HG03175 (cell line): ENCODE results near the gene TIMM50.
"Not testable (repeated sequence)": the region's sequence is repeated elsewhere in the genome, so short reads cannot be mapped to it uniquely, and the experiment has no call there.

Source experiments
- ATAC-seq: cut with Tn5 transposase; IDR thresholded peaks from one replicate; pipeline ENCODE4 v1.9.1; 2021; ENCODE audit warnings: mild to moderate bottlenecking, moderate library complexity; ENCODE audit not compliant: unreplicated experiment

The TIMM50 gene

GRCh38 chr19:39469036-39469435 is 11.6 kb upstream of the TIMM50 start:
- ATAC-seq = no peak

DNA sequence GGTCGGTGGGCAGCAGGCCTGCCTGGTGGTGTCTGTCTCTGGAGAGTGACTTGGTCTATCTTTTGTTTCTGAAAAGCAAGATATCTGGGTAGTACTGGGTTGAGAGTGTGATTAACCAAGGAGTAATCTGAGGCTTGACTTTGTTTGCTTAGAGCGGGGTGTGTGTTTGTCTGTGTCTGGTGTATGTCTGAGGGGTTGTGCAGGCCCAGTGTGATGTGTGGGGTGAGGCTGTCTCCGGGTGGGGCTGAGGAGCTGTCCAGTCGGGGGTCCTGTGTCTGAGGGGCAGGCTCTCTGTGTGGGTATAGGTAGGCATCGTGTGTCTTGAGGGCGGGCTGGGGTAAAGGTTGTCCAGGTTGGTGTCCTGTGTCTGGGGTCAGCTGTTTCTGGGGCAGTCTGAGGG is 11.1 kb upstream of the TIMM50 start:
- ATAC-seq = no peak

- no peak for ATAC-seq
Observed at GRCh38 chr19:39470724-39471339, 9.8 kb upstream of the TIMM50 start.

GRCh38 chr19:39471756-39472536 is 8.7 kb upstream of the TIMM50 start:
- ATAC-seq = no peak

- ATAC-seq = no peak
Observed at GRCh38 chr19:39472746-39473442, 7.7 kb upstream of the TIMM50 start.

DNA sequence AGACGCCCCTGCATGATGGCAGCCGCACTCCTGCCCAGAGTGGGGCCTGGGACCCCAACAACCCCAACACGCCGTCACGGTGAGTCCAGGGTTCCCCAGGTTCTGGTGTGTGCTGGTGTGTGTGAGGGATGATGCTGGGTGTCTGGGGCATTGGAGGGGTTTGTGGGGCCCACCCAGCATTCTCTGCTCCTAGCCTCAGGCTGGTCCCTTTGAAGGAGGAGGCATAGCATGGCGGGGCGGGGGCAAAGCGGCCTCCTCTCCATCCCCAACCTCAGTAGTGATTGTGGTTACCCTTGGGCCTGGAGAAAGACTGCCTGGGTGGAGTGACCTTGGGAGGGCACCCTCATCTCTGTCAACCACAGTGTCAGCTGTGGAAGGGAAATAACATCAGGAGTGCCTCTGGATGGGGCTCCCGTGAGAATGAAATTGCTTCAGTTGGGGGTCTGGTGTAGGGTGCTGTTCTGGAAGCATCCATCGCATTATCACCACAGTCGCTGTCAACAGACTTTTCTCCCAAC is 7.1 kb upstream of the TIMM50 start:
- no peak for ATAC-seq

GRCh38 chr19:39474139-39474620 is 6.5 kb upstream of the TIMM50 start:
- no peak for ATAC-seq

GRCh38 chr19:39475748-39476147 is 4.9 kb upstream of the TIMM50 start:
- no peak for ATAC-seq

DNA sequence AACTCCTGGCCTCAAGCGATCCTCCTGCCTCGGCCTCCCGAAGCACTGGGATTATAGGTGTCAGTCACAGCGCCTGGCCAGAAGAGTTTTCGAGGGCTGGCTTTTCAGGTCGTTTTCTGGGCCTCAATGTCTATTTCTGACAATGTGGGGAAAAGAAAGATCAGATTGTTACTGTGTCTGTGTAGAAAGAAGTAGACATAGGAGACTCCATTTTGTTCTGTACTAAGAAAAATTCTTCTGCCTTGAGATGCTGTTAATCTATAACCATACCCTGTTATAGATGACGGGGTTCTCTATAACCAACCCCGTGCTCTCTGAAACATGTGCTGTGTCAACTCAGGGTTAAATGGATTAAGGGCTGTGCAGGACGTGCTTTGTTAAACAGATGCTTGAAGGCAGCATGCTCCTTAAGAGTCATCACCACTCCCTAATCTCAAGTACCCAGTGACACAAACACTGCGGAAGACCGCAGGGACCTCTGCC is 1.3 kb upstream of the TIMM50 start:
- not testable (repeated sequence) for ATAC-seq

DNA sequence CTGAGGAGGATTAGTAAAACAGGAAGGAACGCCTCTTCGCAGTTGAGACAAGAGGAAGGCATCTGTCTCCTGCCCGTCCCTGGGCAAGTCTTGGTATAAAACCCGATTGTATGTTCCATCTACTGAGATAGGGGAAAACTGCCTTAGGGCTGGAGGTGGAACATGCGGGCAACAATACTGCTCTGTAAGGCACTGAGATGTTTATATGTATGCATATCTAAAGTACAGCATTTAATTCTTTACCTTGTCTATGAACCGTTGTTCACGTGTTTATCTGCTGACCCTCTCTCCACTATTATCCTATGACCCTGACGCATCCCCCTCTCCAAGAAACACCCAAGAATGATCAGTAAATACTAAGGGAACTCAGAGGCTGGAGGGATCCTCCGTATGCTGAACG is 722 bp upstream of the TIMM50 start:
- no peak for ATAC-seq

- no peak for ATAC-seq
Observed at GRCh38 chr19:39481229-39481545, 549 bp downstream of the TIMM50 start.

DNA sequence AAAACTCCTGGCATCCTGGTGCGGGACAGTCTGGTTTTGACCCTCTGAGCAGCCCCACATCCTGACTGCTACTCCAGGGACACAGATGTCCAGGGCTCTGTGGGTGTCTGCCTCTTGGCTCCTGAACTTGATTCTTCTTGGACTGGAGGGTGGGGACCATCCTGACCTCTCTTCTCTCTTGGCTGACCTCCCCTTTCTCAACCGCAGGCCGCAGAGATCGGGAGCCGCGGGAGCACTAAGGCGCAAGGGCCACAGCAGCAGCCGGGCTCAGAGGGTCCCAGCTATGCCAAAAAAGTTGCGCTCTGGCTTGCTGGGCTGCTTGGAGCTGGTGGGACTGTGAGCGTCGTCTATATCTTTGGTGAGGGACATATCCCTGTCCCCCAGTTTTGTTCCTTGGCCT is 1.0 kb downstream of the TIMM50 start:
- ATAC-seq = no peak

DNA sequence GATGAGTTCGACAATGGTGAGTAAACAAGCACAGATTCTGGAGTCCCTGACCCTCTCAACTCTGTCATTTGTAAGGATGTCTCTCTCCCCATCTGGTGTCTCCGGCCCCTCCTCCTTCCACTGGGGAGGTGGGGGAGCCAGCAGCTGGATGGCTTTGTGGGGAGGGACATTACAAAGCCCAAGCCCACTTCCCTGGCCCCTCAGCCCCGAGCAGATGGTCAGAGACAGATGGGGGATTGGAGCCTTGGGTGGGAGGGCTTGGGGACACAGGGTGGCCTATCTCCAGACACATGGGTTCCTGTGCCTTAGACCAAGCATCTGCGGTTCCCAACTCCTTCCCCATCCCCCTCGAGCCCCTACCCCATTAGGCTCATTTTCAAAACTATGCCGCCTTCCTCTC is 2.5 kb downstream of the TIMM50 start:
- ATAC-seq = no peak

GRCh38 chr19:39489756-39490155 is 9.1 kb downstream of the TIMM50 start:
- ATAC-seq = no peak

- ATAC-seq = no peak
Observed at GRCh38 chr19:39492225-39492624, 11.6 kb downstream of the TIMM50 start.

- ATAC-seq = no peak
Observed at GRCh38 chr19:39492788-39493187, 12.2 kb downstream of the TIMM50 start.

DNA sequence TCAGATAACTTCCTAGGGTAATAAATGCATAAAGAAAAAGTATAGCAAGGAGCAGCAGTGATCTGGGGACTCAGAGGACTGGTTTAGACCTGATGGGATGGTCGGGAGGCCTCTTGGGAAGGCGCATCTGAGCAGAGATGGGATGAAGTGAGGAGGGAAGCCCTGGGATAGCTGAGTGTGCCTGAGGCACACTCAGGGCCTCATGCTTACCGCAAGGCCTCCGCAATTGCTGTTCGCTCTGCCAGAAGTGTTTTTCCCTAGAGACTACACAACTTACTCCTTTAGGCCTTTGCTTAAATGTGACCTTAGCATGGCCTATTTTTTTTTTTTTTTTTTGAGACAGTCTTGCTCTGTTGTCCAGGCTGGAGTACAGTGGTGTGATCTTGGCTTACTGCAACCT is 14.0 kb downstream of the TIMM50 start:
- no peak for ATAC-seq

DNA sequence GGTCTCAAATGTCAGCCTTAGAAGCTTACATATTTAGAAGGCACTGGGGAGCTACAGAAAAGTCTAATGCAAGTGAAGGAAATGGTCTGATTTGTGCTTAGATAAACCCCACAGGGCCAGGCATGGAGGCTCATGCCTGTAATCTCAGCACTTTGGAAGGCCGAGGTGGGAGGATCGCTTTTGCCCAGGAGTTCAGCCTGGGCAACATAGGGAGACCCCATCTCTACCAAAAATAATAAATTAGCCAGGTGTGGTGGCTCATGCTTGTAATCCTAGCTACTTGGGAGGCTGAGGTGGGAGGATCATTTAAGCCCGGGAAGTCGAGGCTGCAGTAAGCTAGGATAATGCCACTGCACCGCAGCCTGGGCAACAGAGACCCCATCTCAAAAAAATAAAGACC is 15.4 kb downstream of the TIMM50 start:
- no peak for ATAC-seq

- ATAC-seq = no peak
Observed at GRCh38 chr19:39497701-39497995, 17.0 kb downstream of the TIMM50 start.

- no peak for ATAC-seq
Observed at GRCh38 chr19:39497996-39498797, 17.6 kb downstream of the TIMM50 start.
